Mammary epithelial cell (primary cell): Measurements from ENCODE around the gene PCBP3.

ENCODE experiments used
- CTCF ChIP-seq, 2 donors: IDR thresholded peaks in 1 of 2; conservative IDR thresholded peaks in 1 of 2; 2 replicates each; pipeline ENCODE4 v1.5.1; 2011 to 2012; ENCODE audit warnings: inconsistent platforms in 2 of 2, low read length in 2 of 2, mild to moderate bottlenecking in 2 of 2, control low read depth in 1 of 2, low read depth in 1 of 2; ENCODE audit not compliant: insufficient read depth in 1 of 2; ENCODE audit errors: extremely low read depth in 1 of 2
- EZH2 ChIP-seq: IDR thresholded peaks from 2 replicates; pipeline ENCODE4 v1.6.1; 2012; ENCODE audit warnings: low read length, inconsistent platforms, borderline replicate concordance

GRCh38 chr21:45639206-45640000, 4.1 kb upstream of the PCBP3 start:
- no peak for TF ChIP-seq CTCF (conservative IDR thresholded peaks at IDR 0.05 in 1 of 2, IDR thresholded peaks at IDR 0.05 in 1 of 2; ENCODE audit: extremely low read depth in 1 of 2, insufficient read depth in 1 of 2, low read depth in 1 of 2, low read length in 2 of 2)
- no peak for TF ChIP-seq EZH2
